ENCODE measurements around the gene CORO6. TPM values are rescaled to one million over a fixed set of nuclear protein-coding genes. Genes with fewer than 3 reads are reported as not detected.

Gene CORO6
- total RNA-seq, 1 donor from 2014 or later, result 6.7 TPM

DNA sequence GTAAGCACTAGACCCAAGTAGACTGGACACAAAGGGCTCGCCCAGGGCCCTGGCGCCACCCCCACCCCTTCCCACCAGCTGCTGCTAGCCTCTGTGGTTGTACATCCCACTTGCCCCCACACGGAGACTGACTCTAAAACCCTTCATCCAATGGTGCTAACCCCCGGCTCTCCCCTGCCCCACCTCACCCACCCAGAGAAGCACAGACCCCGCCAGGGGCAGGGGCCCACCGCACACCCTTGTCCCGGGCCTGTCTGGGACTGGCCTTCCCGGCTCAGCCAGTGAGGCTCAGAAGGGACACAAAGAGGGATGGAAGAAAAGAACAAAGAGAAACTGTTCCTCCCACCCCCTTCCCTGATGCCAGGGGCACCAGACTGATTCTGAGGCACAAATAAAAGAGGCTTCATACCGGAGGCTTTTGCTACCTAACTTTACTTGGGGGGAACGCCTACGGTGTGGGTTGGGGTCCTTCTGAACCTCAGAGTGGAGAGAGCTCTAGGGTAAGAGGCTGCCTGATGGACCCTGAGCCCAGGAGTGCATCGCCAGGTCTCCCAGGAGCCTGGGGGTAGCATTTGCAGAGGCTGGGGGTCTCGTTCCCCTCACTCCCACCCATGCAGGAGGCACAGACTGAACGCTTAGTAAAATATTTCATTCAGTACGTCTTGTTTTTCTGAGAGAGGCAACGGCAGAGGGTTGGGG is 8.2 kb downstream of the CORO6 start:
- no peak for TF ChIP-seq CTCF (IDR thresholded peaks at IDR 0.05)
- peaks cover 30% of the 10 kb centered on the region for H3K4me1 Mint-ChIP-seq (ENCODE audit: low read depth)
- no peak for DNase-seq (ENCODE audit: low spot score)
- peak overlapping the region; percentile 65 for H3K27ac Mint-ChIP-seq (ENCODE audit: unreplicated experiment)
- H3K27me3 Mint-ChIP-seq (ENCODE audit: low read depth), result peaks cover 2% of the 10 kb centered on the region
- H3K4me3 Mint-ChIP-seq (ENCODE audit: unreplicated experiment), result peak overlapping the region; percentile 35
- no peaks in the 10 kb centered on the region for H3K9me3 Mint-ChIP-seq (ENCODE audit: low read depth)
- no peaks in the 10 kb centered on the region for H3K36me3 Mint-ChIP-seq (ENCODE audit: low read depth)

DNA sequence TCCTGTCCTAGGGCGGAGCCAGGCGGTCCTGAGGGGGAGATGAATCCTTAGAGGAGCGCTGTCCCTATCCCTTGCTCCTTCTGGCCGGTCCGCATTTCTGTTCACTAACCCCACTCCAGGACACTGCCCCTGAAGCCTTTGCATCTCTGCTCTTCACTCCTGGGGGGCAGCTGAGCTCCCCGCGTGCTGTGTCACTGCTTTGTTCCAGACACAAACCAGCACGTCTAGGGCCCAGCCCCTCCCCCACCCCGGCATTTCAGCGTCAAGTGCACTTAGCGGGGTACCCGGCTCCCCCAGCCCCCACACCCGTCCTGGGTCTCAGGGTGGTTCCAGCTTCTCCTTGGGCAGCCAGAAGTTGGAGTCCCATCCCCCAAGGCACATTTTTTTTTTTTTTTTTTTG is 8.9 kb downstream of the CORO6 start:
- DNase-seq (ENCODE audit: low spot score), result peak; percentile 59
- H3K4me1 Mint-ChIP-seq (ENCODE audit: low read depth), result peaks cover 24% of the 10 kb centered on the region
- peaks cover 2% of the 10 kb centered on the region for H3K27me3 Mint-ChIP-seq (ENCODE audit: low read depth)
- H3K4me3 Mint-ChIP-seq (ENCODE audit: unreplicated experiment), result no peak overlapping the region
- H3K27ac Mint-ChIP-seq (ENCODE audit: unreplicated experiment), result no peak overlapping the region
- H3K36me3 Mint-ChIP-seq (ENCODE audit: low read depth), result no peaks in the 10 kb centered on the region
- TF ChIP-seq CTCF (IDR thresholded peaks at IDR 0.05), result no peak
- no peaks in the 10 kb centered on the region for H3K9me3 Mint-ChIP-seq (ENCODE audit: low read depth)

GRCh38 chr17:29613352-29613837 is 9.3 kb downstream of the CORO6 start:
- peak; percentile 76 for TF ChIP-seq CTCF (IDR thresholded peaks at IDR 0.05)
- no peak overlapping the region for H3K27ac Mint-ChIP-seq (ENCODE audit: unreplicated experiment)
- no peak for DNase-seq (ENCODE audit: low spot score)
- peaks cover 22% of the 10 kb centered on the region for H3K4me1 Mint-ChIP-seq (ENCODE audit: low read depth)
- H3K36me3 Mint-ChIP-seq (ENCODE audit: low read depth), result no peaks in the 10 kb centered on the region
- H3K9me3 Mint-ChIP-seq (ENCODE audit: low read depth), result no peaks in the 10 kb centered on the region
- H3K4me3 Mint-ChIP-seq (ENCODE audit: unreplicated experiment), result no peak overlapping the region
- H3K27me3 Mint-ChIP-seq (ENCODE audit: low read depth), result peaks cover 2% of the 10 kb centered on the region

GRCh38 chr17:29612404-29613280 is 10.1 kb downstream of the CORO6 start:
- no peak overlapping the region for H3K27ac Mint-ChIP-seq (ENCODE audit: unreplicated experiment)
- no peaks in the 10 kb centered on the region for H3K9me3 Mint-ChIP-seq (ENCODE audit: low read depth)
- no peak for TF ChIP-seq CTCF (IDR thresholded peaks at IDR 0.05)
- H3K27me3 Mint-ChIP-seq (ENCODE audit: low read depth), result peaks cover 2% of the 10 kb centered on the region
- H3K4me3 Mint-ChIP-seq (ENCODE audit: unreplicated experiment), result no peak overlapping the region
- H3K4me1 Mint-ChIP-seq (ENCODE audit: low read depth), result peaks cover 20% of the 10 kb centered on the region
- DNase-seq (ENCODE audit: low spot score), result peak; percentile 91
- H3K36me3 Mint-ChIP-seq (ENCODE audit: low read depth), result no peaks in the 10 kb centered on the region

GRCh38 chr17:29612094-29612403 is 10.7 kb downstream of the CORO6 start:
- peak; percentile 83 for DNase-seq (ENCODE audit: low spot score)
- H3K4me1 Mint-ChIP-seq (ENCODE audit: low read depth), result peaks cover 15% of the 10 kb centered on the region
- no peaks in the 10 kb centered on the region for H3K36me3 Mint-ChIP-seq (ENCODE audit: low read depth)
- H3K27me3 Mint-ChIP-seq (ENCODE audit: low read depth), result peaks cover under 1% of the 10 kb centered on the region
- H3K4me3 Mint-ChIP-seq (ENCODE audit: unreplicated experiment), result no peak overlapping the region
- no peak overlapping the region for H3K27ac Mint-ChIP-seq (ENCODE audit: unreplicated experiment)
- no peak for TF ChIP-seq CTCF (IDR thresholded peaks at IDR 0.05)
- H3K9me3 Mint-ChIP-seq (ENCODE audit: low read depth), result no peaks in the 10 kb centered on the region
